Psoas muscle (tissue), 8 donors: ENCODE measurements around the gene CKB. TPM values are rescaled to one million over a fixed set of nuclear protein-coding genes. Genes with fewer than 3 reads are reported as not detected.

Source experiments
- ATAC-seq, 4 donors: fragments of 200-7000 bp; cut with Tn5 transposase; one replicate each; pipeline ENCODE4 v1.9.1; 2020; ENCODE audit warnings: moderate library complexity in 3 of 4, mild to moderate bottlenecking in 2 of 4
- DNase-seq, 2 donors: peaks; one replicate each; pipeline ENCODE4 v3.0.0-alpha.2; 2020
- H3K27ac ChIP-seq: fragments of 200-600 bp; one replicate; pipeline ENCODE4 v1.8.0; 2022
- H3K27me3 ChIP-seq, 3 donors: fragments of 200-600 bp in 1 of 3; one replicate each; pipeline versions ENCODE4 v1.6.1 to v1.8.0; 2013 to 2022; ENCODE audit warnings: low read length in 2 of 3, mild to moderate bottlenecking in 2 of 3, moderate library complexity in 1 of 3; ENCODE audit not compliant: insufficient read depth in 3 of 3
- H3K36me3 ChIP-seq, 2 donors: fragments of 200-600 bp in 1 of 2; one replicate each; pipeline versions ENCODE4 v1.6.1 to v1.8.0; 2013 to 2022; ENCODE audit warnings: low read depth in 1 of 2, mild to moderate bottlenecking in 1 of 2, moderate library complexity in 1 of 2; ENCODE audit not compliant: insufficient read depth in 1 of 2
- H3K4me1 ChIP-seq: fragments of 200-600 bp; one replicate; pipeline ENCODE4 v1.8.0; 2022
- H3K4me3 ChIP-seq: fragments of 200-600 bp; one replicate; pipeline ENCODE4 v1.8.0; 2022; ENCODE audit warnings: mild to moderate bottlenecking
- H3K9me3 ChIP-seq: fragments of 200-600 bp; one replicate; pipeline ENCODE4 v1.8.0; 2022
- whole genome bisulfite sequencing, 3 donors: extraction: QIAGEN DNeasy Blood & Tissue Kit; methylation state at CpG; one replicate each; pipeline versions ENCODE4 v1.1.6 to v1.1.7; 2013; 5-methylcytosine and 5-hydroxymethylcytosine counted together
- intact Hi-C, 2 donors: fragments of 100-400 bp; cut with DNase I; formaldehyde crosslinking; loops; one replicate each; pipeline versions ENCODE4 v1.11.0 to v1.14.2; 2022
- polyA plus RNA-seq, 3 donors: library from polyadenylated mRNA; stranded (reverse); fragments of 200-250 nt; gene quantifications; one replicate each; pipeline ENCODE4 v1.2.3, GENCODE V29; 2013
- total RNA-seq, 4 donors: library from RNA; stranded (reverse); fragmentation: NEBNext Ultra II Directional in 2 of 4; extraction: Animal tissue kit (Norgen Biotek cat#: 25700) in 2 of 4; gene quantifications; one replicate each; pipeline versions ENCODE4 v1.2.1 to v1.2.4, GENCODE V29; 2021 to 2023
- TF ChIP-seq, protein P1 (sequence below): fragments of 200-600 bp; IDR thresholded peaks from one replicate; pipeline ENCODE4 v1.8.0; 2022; ENCODE audit warnings: antibody characterized with exemption
- donor health status: healthy with polysubstance abuse.
- donor health status: DM: no; HTN: no; CAD: no; lungs with moderate emphysema.
- donor health status: Bipolar disorder and iron deficiency.
- donor health status: healthy.
- donor health status: DM: yes; HTN: yes; CAD: no.
- donor health status: DM: no; HTN: no; CAD: no.
- donor health status: DM: no; HTN: no; CAD: no.
- donor health status: DM: yes; HTN: yes; CAD: no.

The CKB gene
- total and polyA plus RNA-seq, 7 donors, result 19.5 to 383 (median 44.9) TPM

DNA sequence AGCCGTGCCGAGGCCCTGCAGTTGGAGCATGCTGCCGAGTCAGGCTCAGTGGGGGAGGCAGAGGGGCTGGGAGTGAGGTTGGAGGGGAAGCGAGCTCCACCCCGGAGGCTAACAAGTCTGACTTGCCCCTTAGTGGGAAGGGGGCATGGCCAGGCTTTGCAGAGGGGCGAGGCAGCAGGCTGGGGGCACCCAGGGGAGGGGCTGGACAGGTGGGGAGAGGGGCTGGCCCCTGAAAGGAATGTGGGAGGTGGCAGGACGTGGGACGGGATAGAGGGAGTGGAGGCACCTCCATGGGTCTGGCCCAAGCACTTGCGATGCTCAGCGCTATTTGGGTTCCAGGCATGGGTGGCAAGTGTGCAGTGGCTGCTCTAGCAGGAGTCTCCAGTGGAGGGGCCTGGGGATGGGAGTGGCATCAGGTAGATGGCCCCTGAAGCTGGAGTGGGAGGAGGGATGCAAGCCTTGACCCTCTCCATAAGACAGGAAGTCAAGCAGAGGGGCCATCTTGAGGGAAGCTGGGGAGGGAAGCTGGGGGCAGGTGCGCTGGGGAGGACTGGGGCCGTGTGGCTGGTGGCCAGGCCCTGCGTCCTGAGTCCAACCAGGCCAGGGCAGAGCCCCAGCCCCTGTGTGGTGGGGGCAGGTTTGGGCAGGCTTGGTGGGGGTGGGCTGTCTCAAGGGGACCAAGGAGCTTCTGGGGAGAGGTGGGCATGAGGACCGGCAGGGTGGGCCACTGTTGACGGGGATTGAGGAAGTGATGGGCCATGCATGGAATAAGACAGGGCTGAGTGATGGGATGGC is 9.0 kb upstream of the CKB start:
- TF ChIP-seq, protein P1, sequence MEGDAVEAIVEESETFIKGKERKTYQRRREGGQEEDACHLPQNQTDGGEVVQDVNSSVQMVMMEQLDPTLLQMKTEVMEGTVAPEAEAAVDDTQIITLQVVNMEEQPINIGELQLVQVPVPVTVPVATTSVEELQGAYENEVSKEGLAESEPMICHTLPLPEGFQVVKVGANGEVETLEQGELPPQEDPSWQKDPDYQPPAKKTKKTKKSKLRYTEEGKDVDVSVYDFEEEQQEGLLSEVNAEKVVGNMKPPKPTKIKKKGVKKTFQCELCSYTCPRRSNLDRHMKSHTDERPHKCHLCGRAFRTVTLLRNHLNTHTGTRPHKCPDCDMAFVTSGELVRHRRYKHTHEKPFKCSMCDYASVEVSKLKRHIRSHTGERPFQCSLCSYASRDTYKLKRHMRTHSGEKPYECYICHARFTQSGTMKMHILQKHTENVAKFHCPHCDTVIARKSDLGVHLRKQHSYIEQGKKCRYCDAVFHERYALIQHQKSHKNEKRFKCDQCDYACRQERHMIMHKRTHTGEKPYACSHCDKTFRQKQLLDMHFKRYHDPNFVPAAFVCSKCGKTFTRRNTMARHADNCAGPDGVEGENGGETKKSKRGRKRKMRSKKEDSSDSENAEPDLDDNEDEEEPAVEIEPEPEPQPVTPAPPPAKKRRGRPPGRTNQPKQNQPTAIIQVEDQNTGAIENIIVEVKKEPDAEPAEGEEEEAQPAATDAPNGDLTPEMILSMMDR, result no peak
- Histone ChIP-seq H3K4me1 (peaks cover 19% of the 10 kb centered on the region), H3K4me3 (no peak overlapping the region), H3K27me3 (no peaks in the 10 kb centered on the region), H3K9me3 (no peaks in the 10 kb centered on the region), H3K36me3 (peaks cover 0 to 44% of the 10 kb centered on the region in 2 donors), H3K27ac (no peak overlapping the region)
- 86 to 88% (median 87%) methylated on average over 15 of the region's 15 CpGs for WGBS, 3 donors
- intact Hi-C loops, result no loop called here
- DNase-seq (no peak), ATAC-seq (no peak)

DNA sequence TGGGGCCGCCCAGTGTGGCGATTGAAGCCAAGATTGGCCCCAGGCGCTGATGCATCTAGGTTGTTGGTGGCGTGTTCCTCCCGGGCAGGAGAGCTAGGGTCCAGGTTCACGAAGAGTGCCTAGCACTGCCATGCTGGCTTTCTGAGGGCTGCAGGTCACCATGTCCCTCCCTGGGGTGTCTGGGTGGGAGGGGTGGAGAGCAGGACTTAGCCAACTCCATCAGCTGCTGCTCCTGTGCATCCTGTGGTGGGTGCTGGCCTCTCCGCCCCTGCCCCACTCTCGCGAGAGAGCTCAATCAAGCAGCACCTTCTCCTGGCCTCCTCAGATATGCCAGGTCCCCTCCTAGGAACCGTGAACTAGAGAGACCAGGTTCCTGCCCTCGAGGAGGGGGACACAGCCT is 8.2 kb upstream of the CKB start:
- H3K4me3 ChIP-seq, result no peak overlapping the region
- DNase-seq, result no peak
- no peak for ATAC-seq
- intact Hi-C loops, result no loop called here
- peaks cover 0 to 44% of the 10 kb centered on the region in 2 donors for H3K36me3 ChIP-seq
- 84 to 88% (median 87%) methylated on average over 10 to 11 of the region's 11 CpGs for WGBS, 3 donors
- peaks cover 19% of the 10 kb centered on the region for H3K4me1 ChIP-seq
- TF ChIP-seq, protein P1, result no peak
- no peaks in the 10 kb centered on the region for H3K9me3 ChIP-seq
- H3K27me3 ChIP-seq, result no peaks in the 10 kb centered on the region
- no peak overlapping the region for H3K27ac ChIP-seq

DNA sequence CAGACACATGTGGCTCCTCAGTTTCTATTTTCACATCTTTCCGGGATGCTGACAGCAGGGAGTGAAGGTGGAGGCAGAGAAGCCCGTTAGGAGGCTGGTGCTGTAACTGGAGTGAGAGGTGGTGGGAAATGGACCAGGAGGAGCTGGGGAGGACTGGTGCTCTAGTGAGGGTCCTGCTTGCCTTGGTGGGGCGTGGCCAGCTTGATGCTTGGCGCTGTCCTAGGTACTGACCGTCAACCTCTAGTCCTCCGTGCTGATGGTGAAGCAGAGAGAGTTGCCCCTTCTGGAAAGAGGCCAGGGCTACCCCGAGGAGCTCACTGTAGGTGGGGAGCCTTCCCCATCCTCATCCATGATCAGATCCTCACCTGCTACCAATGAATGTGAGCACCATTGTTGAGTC is 7.8 kb upstream of the CKB start:
- H3K4me3 ChIP-seq, result peak overlapping the region; percentile 84
- no peak overlapping the region for H3K27ac ChIP-seq
- no peaks in the 10 kb centered on the region for H3K27me3 ChIP-seq
- TF ChIP-seq, protein P1, result no peak
- peak; percentile 23 to 56 for DNase-seq
- H3K36me3 ChIP-seq, result peaks cover 0 to 42% of the 10 kb centered on the region in 2 donors
- no peak for ATAC-seq
- peaks cover 19% of the 10 kb centered on the region for H3K4me1 ChIP-seq
- WGBS, 3 donors, result 50 to 56% (median 50%) methylated on average over 7 of the region's 7 CpGs
- intact Hi-C loops, result no loop called here
- H3K9me3 ChIP-seq, result no peaks in the 10 kb centered on the region

DNA sequence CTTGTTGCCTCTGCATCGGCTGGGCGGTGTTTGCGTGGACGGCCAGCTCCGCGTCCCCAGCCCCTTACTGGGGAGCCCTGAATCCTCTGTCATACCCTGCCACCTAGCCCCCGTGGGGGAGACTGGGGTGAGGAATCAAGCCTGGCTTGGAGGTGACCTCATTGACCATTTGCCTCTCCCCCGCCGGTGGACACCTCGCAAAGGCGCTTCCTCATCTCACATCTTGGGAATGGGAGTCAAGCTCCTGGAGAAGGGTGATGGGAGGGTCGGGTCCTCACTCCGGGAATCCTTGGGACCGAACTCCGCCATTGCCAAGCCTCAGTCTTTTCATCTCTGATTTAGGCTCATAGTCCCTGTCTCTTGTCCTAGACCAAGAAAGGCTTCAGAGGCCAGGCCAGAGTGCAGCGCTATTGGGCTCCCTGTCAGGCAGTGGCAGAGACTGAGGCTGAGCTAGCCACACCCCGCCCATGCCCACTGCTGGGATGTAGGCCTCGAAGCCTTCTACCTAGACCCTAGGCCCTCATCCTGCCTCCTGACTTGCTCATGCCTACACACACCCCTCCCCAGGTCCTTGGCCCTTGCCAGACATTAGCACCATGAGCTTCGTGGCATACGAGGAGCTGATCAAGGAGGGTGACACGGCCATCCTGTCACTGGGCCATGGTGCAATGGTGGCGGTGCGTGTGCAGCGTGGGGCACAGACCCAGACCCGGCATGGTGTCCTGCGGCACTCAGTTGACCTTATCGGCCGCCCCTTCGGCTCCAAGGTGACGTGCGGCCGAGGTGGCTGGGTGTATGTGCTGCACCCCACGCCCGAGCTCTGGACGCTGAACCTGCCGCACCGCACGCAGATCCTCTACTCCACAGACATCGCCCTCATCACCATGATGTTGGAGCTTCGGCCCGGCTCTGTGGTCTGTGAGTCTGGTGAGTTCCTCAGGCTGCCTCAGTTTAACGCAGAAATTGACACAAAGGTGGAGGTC is 7.0 kb upstream of the CKB start:
- TF ChIP-seq, protein P1, result no peak
- intact Hi-C loops, result no loop called here
- H3K27me3 ChIP-seq, result no peaks in the 10 kb centered on the region
- peaks cover 0 to 35% of the 10 kb centered on the region in 2 donors for H3K36me3 ChIP-seq
- peaks cover 19% of the 10 kb centered on the region for H3K4me1 ChIP-seq
- H3K4me3 ChIP-seq, result peak overlapping the region; percentile 84
- peak in 2 of 4 donors; percentile 5 to 10 for ATAC-seq
- H3K27ac ChIP-seq, result peak overlapping the region; percentile 88
- H3K9me3 ChIP-seq, result no peaks in the 10 kb centered on the region
- no peak for DNase-seq
- 48 to 50% (median 48%) methylated on average over 42 of the region's 42 CpGs for WGBS, 3 donors
